Measurements from ENCODE around the gene CDK2AP2. TPM values are rescaled to one million over a fixed set of nuclear protein-coding genes. Genes with fewer than 3 reads are reported as not detected.
A peak's percentile ranks its signal among the peaks of the same experiment; 100 is the strongest.

CDK2AP2 gene
- total and polyA plus RNA-seq, 9 of the 15 experiments (the other 6 are each of a cell fraction or from before 2014, with no cell fraction given) = 4.4 to 47.4 (median 21.7) TPM

DNA sequence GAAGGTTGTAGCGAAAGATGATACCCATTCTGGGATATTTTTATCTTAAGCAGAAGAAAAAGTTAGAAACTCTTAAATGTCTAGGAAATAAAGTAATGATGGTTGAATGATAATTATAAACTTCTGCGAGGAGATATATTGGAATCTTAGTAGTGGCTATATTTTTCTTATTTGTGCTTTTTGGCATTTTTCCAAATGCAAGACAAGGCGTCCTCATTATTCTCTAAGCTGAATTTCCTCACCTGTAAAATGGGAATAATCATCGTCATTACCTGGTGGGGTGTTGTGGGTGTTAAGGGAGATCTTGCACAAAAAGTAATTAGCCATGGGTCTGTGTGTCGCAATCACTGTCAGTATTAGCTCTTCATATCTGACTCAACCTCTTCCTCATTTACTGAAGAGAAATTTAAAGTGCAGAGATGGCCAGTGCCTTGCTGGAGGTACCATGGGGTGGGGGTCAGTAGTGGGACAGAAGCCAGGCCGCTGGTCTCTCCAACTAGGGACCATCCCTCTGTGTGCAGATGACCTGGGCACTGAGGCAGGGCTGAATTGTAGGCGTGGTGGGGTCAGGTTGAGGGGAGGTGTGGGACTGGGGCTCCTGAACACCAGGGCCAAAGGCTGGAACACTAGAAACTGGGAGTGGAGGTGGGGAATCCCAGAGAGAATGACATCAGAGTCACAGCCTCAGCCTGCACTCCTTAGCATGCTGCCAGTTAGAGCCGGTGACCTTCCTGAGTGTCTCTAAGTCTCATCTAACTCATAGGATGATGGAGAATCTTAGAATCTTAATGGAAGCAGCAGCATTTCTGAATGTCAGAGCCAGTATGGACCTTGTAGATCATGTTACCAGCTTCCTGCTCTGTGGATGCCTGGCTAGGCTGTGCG is 6.9 kb downstream of the CDK2AP2 start (continued):
- TF ChIP-seq ZNF76 (CRISPR knock-in tag; IDR thresholded peaks at IDR 0.05; ENCODE audit: borderline replicate concordance) = no peak
- TF ChIP-seq NR4A1 (CRISPR knock-in tag; IDR thresholded peaks at IDR 0.05) = no peak
- TF ChIP-seq NR4A1 (tag; IDR thresholded peaks at IDR 0.05) = no peak
- no peak for TF ChIP-seq ZSCAN32 (CRISPR knock-in tag; IDR thresholded peaks at IDR 0.05)
- TF ChIP-seq, protein P1, sequence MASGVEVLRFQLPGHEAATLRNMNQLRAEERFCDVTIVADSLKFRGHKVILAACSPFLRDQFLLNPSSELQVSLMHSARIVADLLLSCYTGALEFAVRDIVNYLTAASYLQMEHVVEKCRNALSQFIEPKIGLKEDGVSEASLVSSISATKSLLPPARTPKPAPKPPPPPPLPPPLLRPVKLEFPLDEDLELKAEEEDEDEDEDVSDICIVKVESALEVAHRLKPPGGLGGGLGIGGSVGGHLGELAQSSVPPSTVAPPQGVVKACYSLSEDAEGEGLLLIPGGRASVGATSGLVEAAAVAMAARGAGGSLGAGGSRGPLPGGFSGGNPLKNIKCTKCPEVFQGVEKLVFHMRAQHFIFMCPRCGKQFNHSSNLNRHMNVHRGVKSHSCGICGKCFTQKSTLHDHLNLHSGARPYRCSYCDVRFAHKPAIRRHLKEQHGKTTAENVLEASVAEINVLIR (CRISPR knock-in tag; IDR thresholded peaks at IDR 0.05) = no peak
- no peak for TF ChIP-seq NCOA6 (IDR thresholded peaks at IDR 0.05)
- TF ChIP-seq, protein P2, sequence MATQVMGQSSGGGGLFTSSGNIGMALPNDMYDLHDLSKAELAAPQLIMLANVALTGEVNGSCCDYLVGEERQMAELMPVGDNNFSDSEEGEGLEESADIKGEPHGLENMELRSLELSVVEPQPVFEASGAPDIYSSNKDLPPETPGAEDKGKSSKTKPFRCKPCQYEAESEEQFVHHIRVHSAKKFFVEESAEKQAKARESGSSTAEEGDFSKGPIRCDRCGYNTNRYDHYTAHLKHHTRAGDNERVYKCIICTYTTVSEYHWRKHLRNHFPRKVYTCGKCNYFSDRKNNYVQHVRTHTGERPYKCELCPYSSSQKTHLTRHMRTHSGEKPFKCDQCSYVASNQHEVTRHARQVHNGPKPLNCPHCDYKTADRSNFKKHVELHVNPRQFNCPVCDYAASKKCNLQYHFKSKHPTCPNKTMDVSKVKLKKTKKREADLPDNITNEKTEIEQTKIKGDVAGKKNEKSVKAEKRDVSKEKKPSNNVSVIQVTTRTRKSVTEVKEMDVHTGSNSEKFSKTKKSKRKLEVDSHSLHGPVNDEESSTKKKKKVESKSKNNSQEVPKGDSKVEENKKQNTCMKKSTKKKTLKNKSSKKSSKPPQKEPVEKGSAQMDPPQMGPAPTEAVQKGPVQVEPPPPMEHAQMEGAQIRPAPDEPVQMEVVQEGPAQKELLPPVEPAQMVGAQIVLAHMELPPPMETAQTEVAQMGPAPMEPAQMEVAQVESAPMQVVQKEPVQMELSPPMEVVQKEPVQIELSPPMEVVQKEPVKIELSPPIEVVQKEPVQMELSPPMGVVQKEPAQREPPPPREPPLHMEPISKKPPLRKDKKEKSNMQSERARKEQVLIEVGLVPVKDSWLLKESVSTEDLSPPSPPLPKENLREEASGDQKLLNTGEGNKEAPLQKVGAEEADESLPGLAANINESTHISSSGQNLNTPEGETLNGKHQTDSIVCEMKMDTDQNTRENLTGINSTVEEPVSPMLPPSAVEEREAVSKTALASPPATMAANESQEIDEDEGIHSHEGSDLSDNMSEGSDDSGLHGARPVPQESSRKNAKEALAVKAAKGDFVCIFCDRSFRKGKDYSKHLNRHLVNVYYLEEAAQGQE (IDR thresholded peaks at IDR 0.05; ENCODE audit: borderline replicate concordance) = no peak
- TF ChIP-seq, protein P2 (CRISPR knock-in tag; IDR thresholded peaks at IDR 0.05; ENCODE audit: low read depth) = no peak
- TF ChIP-seq TCF7L2 (IDR thresholded peaks at IDR 0.05; ENCODE audit: low read depth, low read length) = no peak
- no peak for TF ChIP-seq MECOM (CRISPR knock-in tag; IDR thresholded peaks at IDR 0.05)
- TF ChIP-seq, protein P3, sequence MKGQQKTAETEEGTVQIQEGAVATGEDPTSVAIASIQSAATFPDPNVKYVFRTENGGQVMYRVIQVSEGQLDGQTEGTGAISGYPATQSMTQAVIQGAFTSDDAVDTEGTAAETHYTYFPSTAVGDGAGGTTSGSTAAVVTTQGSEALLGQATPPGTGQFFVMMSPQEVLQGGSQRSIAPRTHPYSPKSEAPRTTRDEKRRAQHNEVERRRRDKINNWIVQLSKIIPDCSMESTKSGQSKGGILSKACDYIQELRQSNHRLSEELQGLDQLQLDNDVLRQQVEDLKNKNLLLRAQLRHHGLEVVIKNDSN (CRISPR knock-in tag; IDR thresholded peaks at IDR 0.05) = 0 out of 2 replicates have a peak, but pooled peaks have one; percentile 8
- peak; percentile 72 for TF ChIP-seq CEBPG (CRISPR knock-in tag; IDR thresholded peaks at IDR 0.05)
- TF ChIP-seq CEBPG (tag; conservative IDR thresholded peaks at IDR 0.05 in 1 of 2, IDR thresholded peaks at IDR 0.05 in 1 of 2) = peak; percentile 66 to 84
- no peak for TF ChIP-seq ELF1 (tag; IDR thresholded peaks at IDR 0.05)
- TF ChIP-seq ZNF766 (CRISPR knock-in tag; conservative IDR thresholded peaks at IDR 0.05) = no peak
- TF ChIP-seq ZNF212 (CRISPR knock-in tag; IDR thresholded peaks at IDR 0.05) = no peak
- TF ChIP-seq ESRRA (IDR thresholded peaks at IDR 0.05; ENCODE audit: borderline replicate concordance, low read depth) = no peak
- TF ChIP-seq EP300 (IDR thresholded peaks at IDR 0.05; ENCODE audit: low read length) = no peak
- TF ChIP-seq HNRNPUL1 (IDR thresholded peaks at IDR 0.05; ENCODE audit: low read length) = no peak
- TF ChIP-seq NFIX (CRISPR knock-in tag; IDR thresholded peaks at IDR 0.05; ENCODE audit: low read depth) = peak; percentile 30; the same call in 1 of the 2 replicates
